D721Med (cell line): ENCODE measurements around the gene ZIM2.
A peak's percentile ranks its signal among the peaks of the same experiment; 100 is the strongest.
"Not testable (repeated sequence)": the region's sequence is repeated elsewhere in the genome, so short reads cannot be mapped to it uniquely, and the experiment has no call there.

ENCODE experiments used
- DNase-seq: peaks from one replicate; pipeline ENCODE4 v3.0.0; 2011; ENCODE audit warnings: low spot score; ENCODE audit not compliant: insufficient read length
- FAIRE-seq: peaks from 2 replicates; lab custom pipeline; 2011; peaks lifted over from hg19 to GRCh38; lab: Jason Lieb, UNC
- TF ChIP-seq, protein P1 (sequence below): IDR thresholded peaks from 2 replicates; pipeline ENCODE4 v1.5.1; 2012; ENCODE audit warnings: mild to moderate bottlenecking, control low read depth; ENCODE audit not compliant: insufficient read depth; ENCODE audit errors: missing control alignments

The ZIM2 gene

GRCh38 chr19:56874530-56874929, 34.0 kb upstream of the ZIM2 start:
- FAIRE-seq: no peak
- TF ChIP-seq, protein P1, sequence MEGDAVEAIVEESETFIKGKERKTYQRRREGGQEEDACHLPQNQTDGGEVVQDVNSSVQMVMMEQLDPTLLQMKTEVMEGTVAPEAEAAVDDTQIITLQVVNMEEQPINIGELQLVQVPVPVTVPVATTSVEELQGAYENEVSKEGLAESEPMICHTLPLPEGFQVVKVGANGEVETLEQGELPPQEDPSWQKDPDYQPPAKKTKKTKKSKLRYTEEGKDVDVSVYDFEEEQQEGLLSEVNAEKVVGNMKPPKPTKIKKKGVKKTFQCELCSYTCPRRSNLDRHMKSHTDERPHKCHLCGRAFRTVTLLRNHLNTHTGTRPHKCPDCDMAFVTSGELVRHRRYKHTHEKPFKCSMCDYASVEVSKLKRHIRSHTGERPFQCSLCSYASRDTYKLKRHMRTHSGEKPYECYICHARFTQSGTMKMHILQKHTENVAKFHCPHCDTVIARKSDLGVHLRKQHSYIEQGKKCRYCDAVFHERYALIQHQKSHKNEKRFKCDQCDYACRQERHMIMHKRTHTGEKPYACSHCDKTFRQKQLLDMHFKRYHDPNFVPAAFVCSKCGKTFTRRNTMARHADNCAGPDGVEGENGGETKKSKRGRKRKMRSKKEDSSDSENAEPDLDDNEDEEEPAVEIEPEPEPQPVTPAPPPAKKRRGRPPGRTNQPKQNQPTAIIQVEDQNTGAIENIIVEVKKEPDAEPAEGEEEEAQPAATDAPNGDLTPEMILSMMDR: no peak
- no peak for DNase-seq

DNA sequence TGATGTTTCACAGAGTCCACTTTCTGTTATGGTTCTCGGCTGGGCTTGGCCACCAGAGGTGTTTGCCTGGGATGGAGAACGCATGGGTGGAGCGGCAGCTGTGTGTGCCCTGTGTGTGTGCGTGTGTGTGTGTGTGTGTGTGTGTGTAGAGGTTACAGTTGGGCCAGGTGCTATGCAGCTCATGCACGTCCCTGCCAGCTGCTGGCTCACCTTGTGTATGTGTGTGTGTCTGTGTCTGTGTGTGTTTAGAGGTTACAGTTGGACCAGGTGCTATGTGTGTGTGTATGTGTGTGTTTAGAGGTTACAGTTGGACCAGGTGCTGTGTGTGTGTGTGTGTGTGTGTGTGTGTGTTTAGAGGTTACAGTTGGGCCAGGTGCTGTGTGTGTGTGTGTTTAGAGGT, 33.0 kb upstream of the ZIM2 start:
- TF ChIP-seq, protein P1: no peak
- no peak for DNase-seq
- FAIRE-seq: no peak

DNA sequence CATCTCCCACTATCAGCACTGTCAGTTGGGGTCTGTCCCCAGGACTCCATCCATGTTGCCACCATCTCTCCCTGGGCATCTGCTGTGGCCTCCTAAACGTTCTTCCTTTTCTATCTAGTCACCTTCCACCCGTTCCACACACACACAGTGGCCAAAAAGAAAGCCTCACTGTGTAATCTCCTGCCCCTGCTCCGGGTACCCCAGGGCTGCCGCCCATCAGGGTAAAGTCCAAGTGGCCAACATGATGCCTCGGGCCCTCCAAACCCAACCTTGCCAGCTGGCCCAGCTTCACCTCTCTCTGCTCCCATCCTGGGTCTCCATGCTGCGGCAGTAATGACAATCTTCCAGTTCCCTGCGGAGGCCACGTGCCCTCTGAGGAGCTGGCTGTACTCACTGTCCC, 29.4 kb upstream of the ZIM2 start:
- DNase-seq (no peak), FAIRE-seq (no peak)
- TF ChIP-seq, protein P1: no peak

DNA sequence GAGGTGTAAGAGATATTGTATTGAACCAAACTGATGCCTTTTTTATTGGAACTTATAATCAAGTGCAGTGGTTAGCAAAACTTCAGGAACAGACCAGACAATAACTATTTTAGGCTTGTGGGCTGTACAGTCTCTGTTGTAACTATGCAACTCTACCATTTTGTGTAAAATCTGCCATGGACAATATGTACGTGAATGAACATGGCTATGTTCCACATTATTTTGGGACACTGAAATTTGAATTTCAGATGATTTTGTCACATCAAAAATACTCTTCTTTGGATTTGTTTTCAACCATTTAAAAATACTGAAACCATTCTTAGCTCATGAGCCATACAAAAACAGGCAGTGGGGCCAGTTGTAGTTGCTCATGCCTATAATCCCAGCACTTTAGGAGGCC, 27.9 kb upstream of the ZIM2 start:
- FAIRE-seq (no peak), DNase-seq (no peak)
- TF ChIP-seq, protein P1: no peak

DNA sequence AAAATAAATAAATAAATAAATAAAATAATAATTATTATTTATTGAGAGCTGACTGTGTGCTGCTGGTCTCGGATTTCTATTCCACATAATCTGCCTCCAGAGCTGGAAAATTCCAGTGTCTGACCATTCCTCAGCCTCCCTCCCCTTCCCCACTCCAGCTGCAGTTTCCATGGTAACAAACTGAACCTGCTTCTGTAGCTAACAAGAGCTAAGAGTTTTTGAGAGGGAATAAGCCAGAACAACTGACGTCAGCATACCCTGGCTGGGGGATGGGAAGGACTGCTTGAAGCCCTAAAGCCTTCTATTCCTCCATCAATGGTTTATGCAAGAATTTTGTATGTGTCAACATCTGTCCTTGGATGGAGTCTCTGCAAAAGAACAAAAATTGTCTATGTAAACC, 26.0 kb upstream of the ZIM2 start:
- FAIRE-seq: no peak
- TF ChIP-seq, protein P1: no peak
- no peak for DNase-seq

GRCh38 chr19:56864443-56865125, 24.1 kb upstream of the ZIM2 start:
- TF ChIP-seq, protein P1: no peak
- no peak for FAIRE-seq
- no peak for DNase-seq

DNA sequence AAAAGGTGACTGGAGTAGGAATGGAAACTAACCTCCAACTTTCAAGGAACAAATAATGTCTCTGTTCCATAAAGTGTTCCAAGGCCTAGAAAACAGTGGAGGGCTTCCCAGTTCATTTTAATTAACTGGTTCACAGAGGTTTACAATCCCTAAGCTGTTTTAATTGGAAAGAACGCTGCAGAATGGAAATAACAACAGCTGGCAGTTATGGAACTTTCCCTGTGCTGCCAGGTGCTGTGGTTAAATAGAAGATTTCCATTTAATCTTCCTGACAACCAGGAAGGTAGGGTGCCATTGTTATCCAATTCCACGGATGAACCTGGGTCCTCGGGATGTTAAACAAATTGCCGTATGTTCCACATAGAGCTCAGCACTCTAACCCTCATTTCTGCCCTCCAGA, 22.2 kb upstream of the ZIM2 start:
- DNase-seq (no peak), FAIRE-seq (peak; percentile 29)
- TF ChIP-seq, protein P1: no peak

DNA sequence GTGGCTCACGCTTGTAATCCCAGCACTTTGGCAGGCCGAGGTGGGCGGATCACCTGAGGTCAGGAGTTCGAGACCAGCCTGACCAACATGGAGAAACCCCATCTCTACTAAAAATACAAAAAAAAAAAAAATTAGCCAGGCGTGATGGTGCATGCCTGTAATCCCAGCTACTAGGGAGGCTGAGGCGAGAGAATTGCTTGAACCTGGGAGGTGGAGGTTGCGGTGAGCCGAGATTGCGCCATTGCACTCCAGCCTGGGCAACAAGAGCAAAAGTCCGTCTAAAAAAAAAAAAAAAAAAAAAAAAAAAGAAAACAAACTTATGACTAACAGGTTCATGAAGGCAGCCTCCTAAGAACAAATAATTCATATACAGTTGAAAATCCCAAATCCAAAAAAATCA, 19.9 kb upstream of the ZIM2 start:
- not testable (repeated sequence) for FAIRE-seq

More for the DNA sequence above, 19.9 kb upstream of the ZIM2 start:
- DNase-seq: not testable (repeated sequence)
